ENCODE measurements around the gene AACS. TPM values are rescaled to one million over a fixed set of nuclear protein-coding genes. Genes with fewer than 3 reads are reported as not detected.

Gene AACS
- total RNA-seq, 1 donor from 2014 or later = 77.6 TPM

DNA sequence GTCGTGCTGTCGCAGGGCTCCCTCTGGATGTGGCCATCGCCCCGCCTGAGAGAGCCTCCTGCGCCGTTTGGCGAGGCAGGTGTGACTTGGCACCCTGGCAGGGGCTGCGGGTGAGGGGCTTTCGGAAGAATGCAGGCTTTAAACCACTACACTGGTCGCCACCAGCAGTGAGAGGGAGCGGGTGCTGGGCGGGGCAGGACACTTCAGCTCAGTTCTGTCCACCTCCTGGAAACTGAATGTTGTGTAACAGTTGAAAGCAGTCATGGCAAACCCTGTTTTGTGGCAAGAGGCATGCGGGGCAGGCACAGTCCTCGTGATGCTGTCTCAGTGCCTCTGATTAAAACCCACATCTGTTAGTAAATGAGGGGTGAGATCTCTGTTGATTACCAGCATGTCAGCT lies 55.9 kb downstream of the AACS start:
- no peak for DNase-seq (ENCODE audit: low spot score)
- H3K36me3 Mint-ChIP-seq (ENCODE audit: low read depth, unreplicated experiment) = peaks cover 61% of the 10 kb centered on the region
- peak overlapping the region; percentile 56 for H3K4me3 Mint-ChIP-seq (ENCODE audit: unreplicated experiment)
- TF ChIP-seq, protein P1, sequence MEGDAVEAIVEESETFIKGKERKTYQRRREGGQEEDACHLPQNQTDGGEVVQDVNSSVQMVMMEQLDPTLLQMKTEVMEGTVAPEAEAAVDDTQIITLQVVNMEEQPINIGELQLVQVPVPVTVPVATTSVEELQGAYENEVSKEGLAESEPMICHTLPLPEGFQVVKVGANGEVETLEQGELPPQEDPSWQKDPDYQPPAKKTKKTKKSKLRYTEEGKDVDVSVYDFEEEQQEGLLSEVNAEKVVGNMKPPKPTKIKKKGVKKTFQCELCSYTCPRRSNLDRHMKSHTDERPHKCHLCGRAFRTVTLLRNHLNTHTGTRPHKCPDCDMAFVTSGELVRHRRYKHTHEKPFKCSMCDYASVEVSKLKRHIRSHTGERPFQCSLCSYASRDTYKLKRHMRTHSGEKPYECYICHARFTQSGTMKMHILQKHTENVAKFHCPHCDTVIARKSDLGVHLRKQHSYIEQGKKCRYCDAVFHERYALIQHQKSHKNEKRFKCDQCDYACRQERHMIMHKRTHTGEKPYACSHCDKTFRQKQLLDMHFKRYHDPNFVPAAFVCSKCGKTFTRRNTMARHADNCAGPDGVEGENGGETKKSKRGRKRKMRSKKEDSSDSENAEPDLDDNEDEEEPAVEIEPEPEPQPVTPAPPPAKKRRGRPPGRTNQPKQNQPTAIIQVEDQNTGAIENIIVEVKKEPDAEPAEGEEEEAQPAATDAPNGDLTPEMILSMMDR (IDR thresholded peaks at IDR 0.05; ENCODE audit: unreplicated experiment) = no peak
- H3K4me1 Mint-ChIP-seq (ENCODE audit: unreplicated experiment) = no peaks in the 10 kb centered on the region
- H3K9me3 Mint-ChIP-seq (ENCODE audit: unreplicated experiment) = no peaks in the 10 kb centered on the region
- no peak overlapping the region for H3K27ac Mint-ChIP-seq (ENCODE audit: unreplicated experiment)
- peaks cover 2% of the 10 kb centered on the region for H3K27me3 Mint-ChIP-seq (ENCODE audit: unreplicated experiment)

DNA sequence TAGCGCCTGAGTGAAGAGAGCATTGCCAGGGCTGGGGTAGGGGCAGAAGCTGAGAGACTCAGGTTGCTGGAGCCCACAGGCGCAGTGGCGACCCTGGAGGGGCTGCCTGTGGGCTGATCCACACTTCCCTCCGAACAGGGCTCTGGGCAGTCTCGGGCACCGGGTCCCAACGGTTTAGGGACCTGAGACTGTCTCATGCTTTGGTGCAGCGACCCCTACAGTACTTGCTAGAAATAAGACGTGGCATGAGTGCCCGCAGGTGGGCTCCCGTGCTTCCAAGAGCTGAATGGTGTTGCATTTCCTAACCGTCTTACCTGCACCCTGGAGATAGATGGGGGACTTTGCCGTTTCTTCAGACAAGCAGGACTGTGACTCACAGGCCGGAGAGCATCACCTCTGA lies 57.4 kb downstream of the AACS start:
- H3K27me3 Mint-ChIP-seq (ENCODE audit: unreplicated experiment) = peaks cover 4% of the 10 kb centered on the region
- no peaks in the 10 kb centered on the region for H3K4me1 Mint-ChIP-seq (ENCODE audit: unreplicated experiment)
- DNase-seq (ENCODE audit: low spot score) = no peak
- no peak overlapping the region for H3K27ac Mint-ChIP-seq (ENCODE audit: unreplicated experiment)
- H3K36me3 Mint-ChIP-seq (ENCODE audit: low read depth, unreplicated experiment) = peaks cover 62% of the 10 kb centered on the region
- no peaks in the 10 kb centered on the region for H3K9me3 Mint-ChIP-seq (ENCODE audit: unreplicated experiment)
- TF ChIP-seq, protein P1 (IDR thresholded peaks at IDR 0.05; ENCODE audit: unreplicated experiment) = no peak
- H3K4me3 Mint-ChIP-seq (ENCODE audit: unreplicated experiment) = no peak overlapping the region

DNA sequence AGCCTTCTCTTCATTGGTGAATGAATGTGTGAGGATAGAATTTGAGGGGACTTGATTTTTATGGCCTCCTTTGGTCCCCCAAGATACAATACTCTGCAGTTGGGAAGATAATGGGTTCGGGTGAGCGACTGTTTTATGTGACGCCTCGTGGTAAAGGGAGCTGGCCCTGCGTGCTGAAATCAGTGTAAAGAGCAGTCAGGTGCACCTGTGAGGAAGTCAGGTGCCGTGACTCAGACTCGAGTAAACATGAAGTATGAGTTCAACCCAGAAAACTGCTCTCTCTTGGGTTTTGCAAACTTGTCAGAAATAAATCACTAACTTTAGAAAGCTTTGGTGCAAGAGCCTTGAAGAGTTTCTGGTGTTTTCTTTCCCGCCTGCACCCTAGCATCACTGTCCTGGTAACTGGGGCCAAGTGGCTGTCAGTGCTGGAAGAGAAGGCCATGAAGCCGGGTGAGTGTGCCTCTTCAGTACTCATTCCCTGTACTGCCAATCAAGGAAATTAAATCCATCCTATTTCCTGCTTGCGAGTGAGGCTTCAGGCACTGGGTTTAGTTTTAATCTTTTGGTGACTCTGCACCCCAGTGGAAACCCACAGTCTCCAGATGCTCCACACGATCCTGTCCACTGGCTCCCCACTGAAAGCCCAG lies 59.2 kb downstream of the AACS start:
- no peaks in the 10 kb centered on the region for H3K4me1 Mint-ChIP-seq (ENCODE audit: unreplicated experiment)
- no peak for DNase-seq (ENCODE audit: low spot score)
- peaks cover 59% of the 10 kb centered on the region for H3K36me3 Mint-ChIP-seq (ENCODE audit: low read depth, unreplicated experiment)
- H3K4me3 Mint-ChIP-seq (ENCODE audit: unreplicated experiment) = no peak overlapping the region
- peaks cover 12% of the 10 kb centered on the region for H3K27me3 Mint-ChIP-seq (ENCODE audit: unreplicated experiment)
- no peaks in the 10 kb centered on the region for H3K9me3 Mint-ChIP-seq (ENCODE audit: unreplicated experiment)
- TF ChIP-seq, protein P1 (IDR thresholded peaks at IDR 0.05; ENCODE audit: unreplicated experiment) = no peak
- H3K27ac Mint-ChIP-seq (ENCODE audit: unreplicated experiment) = no peak overlapping the region

DNA sequence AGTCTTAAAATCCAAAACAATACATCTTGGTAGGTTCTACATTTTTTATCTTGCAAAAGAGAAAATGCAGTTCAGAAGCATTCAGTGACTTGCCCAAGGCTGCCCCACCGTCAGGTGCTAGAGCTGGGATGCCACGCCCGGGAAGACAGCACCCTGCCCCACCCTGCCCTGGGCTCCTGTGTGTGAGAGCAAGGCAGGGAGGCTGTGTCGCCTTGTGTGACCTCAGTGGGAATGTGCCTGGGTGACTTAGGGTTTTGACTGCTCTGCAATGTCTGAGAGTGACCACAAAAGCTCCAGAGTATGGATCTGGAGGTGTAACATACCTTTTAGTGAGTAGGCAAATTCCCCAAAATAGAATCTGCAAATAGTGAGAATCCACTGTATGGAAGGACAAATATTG lies 60.0 kb downstream of the AACS start:
- TF ChIP-seq, protein P1 (IDR thresholded peaks at IDR 0.05; ENCODE audit: unreplicated experiment) = no peak
- DNase-seq (ENCODE audit: low spot score) = no peak
- Mint-ChIP-seq H3K27me3 (ENCODE audit: unreplicated experiment) (peaks cover 14% of the 10 kb centered on the region), H3K9me3 (ENCODE audit: unreplicated experiment) (no peaks in the 10 kb centered on the region), H3K4me1 (ENCODE audit: unreplicated experiment) (no peaks in the 10 kb centered on the region), H3K36me3 (ENCODE audit: low read depth, unreplicated experiment) (peaks cover 64% of the 10 kb centered on the region), H3K4me3 (ENCODE audit: unreplicated experiment) (no peak overlapping the region), H3K27ac (ENCODE audit: unreplicated experiment) (no peak overlapping the region)

DNA sequence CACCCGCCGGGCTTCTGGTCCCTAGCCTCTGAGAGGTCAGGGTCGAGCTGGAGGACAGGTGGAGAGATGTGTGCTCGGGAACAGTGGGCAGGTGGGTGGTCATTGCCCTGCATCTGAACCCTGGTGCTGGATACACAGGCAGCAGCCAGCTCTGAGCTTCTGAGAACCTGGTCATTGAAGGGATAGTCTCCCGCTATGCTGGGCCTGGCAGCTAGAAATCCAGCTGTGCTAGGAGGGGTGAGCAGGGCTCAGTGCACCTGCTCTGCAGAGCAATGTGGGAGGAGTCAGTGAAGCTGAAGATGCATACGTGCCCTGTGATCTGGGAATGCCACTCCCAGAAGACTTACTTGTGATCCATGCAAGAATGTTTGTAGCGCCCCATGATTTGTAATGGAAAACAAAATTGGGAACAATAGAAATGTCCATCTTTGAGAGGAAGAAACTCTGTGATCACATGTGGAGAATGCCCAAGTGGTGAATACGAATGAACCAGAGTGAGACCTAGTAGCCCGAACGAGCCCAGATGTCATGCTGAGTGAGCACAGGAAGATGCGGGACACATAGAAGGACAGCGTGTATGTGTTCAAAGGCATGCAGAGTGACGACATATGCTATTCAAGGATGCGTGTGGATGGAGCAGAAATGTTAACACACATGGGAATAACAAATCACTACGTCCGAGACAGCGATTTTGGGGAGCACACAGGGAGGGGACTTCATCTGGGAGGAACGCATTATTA lies 63.4 kb downstream of the AACS start:
- peaks cover 60% of the 10 kb centered on the region for H3K36me3 Mint-ChIP-seq (ENCODE audit: low read depth, unreplicated experiment)
- H3K4me1 Mint-ChIP-seq (ENCODE audit: unreplicated experiment) = no peaks in the 10 kb centered on the region
- no peak for DNase-seq (ENCODE audit: low spot score)

More for the DNA sequence above, 63.4 kb downstream of the AACS start:
- no peaks in the 10 kb centered on the region for H3K9me3 Mint-ChIP-seq (ENCODE audit: unreplicated experiment)
- TF ChIP-seq, protein P1 (IDR thresholded peaks at IDR 0.05; ENCODE audit: unreplicated experiment) = no peak
- H3K27ac Mint-ChIP-seq (ENCODE audit: unreplicated experiment) = no peak overlapping the region
- no peak overlapping the region for H3K4me3 Mint-ChIP-seq (ENCODE audit: unreplicated experiment)
- peaks cover 13% of the 10 kb centered on the region for H3K27me3 Mint-ChIP-seq (ENCODE audit: unreplicated experiment)

Data from endothelial cell (in vitro differentiated cells).